Esophagus muscularis mucosa (tissue), 4 donors: ENCODE measurements around the gene SLC25A11. TPM values are rescaled to one million over a fixed set of nuclear protein-coding genes. Genes with fewer than 3 reads are reported as not detected.

Experiments used
- DNase-seq: peaks from one replicate; pipeline ENCODE4 v3.0.0-alpha.2; 2017; ENCODE audit errors: extremely low spot score
- H3K27ac ChIP-seq, 4 donors: fragments of 200-600 bp; sonication (generic); replicated peaks in 1 of 4; 1 replicate in 3 of 4; 2 replicates in 1 of 4; pipeline ENCODE4 v1.5.1; 2016 to 2019; ENCODE audit warnings: mild to moderate bottlenecking in 1 of 4
- H3K27me3 ChIP-seq, 4 donors: fragments of 200-600 bp; sonication (generic); one replicate each; pipeline versions ENCODE4 v1.5.1 to v1.6.0; 2016 to 2019
- H3K36me3 ChIP-seq, 4 donors: fragments of 200-600 bp; sonication (generic); one replicate each; pipeline ENCODE4 v1.5.1; 2016 to 2019
- H3K4me1 ChIP-seq, 4 donors: fragments of 200-600 bp; sonication (generic); one replicate each; pipeline ENCODE4 v1.5.1; 2016 to 2019
- H3K4me3 ChIP-seq, 4 donors: fragments of 200-600 bp; sonication (generic); 1 replicate in 2 of 4; 2 replicates in 2 of 4; pipeline ENCODE4 v1.5.1; 2016 to 2019; ENCODE audit warnings: mild to moderate bottlenecking in 4 of 4, moderate library complexity in 1 of 4
- H3K9me3 ChIP-seq, 4 donors: fragments of 200-600 bp; sonication (generic); 1 replicate in 3 of 4; 2 replicates in 1 of 4; pipeline ENCODE4 v1.5.1; 2016 to 2019
- CTCF ChIP-seq, 3 experiments: fragments of 200-600 bp in 2 of 3; fragments of 450-650 bp in 1 of 3; sonication (generic) in 2 of 3; IDR thresholded peaks; one replicate each; pipeline ENCODE4 v1.5.1; 2017 to 2019; ENCODE audit warnings: antibody characterized with exemption in 3 of 3, mild to moderate bottlenecking in 2 of 3, moderate library complexity in 1 of 3
- EP300 ChIP-seq: sonication (generic); formaldehyde crosslinking; IDR thresholded peaks from one replicate; pipeline ENCODE4 v1.6.1; 2017; ENCODE audit warnings: antibody characterized with exemption
- POLR2A ChIP-seq: fragments of 450-650 bp; IDR thresholded peaks from one replicate; pipeline ENCODE4 v1.6.1; 2017; ENCODE audit warnings: antibody characterized with exemption, moderate library complexity, mild to moderate bottlenecking, low read depth
- POLR2AphosphoS5 ChIP-seq, 2 donors: sonication (generic); formaldehyde crosslinking; IDR thresholded peaks; one replicate each; pipeline ENCODE4 v1.6.1; 2017; ENCODE audit warnings: antibody characterized with exemption in 2 of 2
- WGBS: methylation state at CpG from one replicate; pipeline ENCODE4 v1.1.5; 2018; 5-methylcytosine and 5-hydroxymethylcytosine counted together
- intact Hi-C: fragments of 100-400 bp; cut with DNase I; formaldehyde crosslinking; loops from one replicate; pipeline ENCODE4 v1.15.1; 2023
- total RNA-seq, 4 donors: library from RNA; depleted of rRNA; stranded (reverse); fragments of >200 nt; gene quantifications; one replicate each; pipeline versions ENCODE4 v1.1.0 to v1.2.1, GENCODE V29; 2016

Gene SLC25A11
- total RNA-seq: 10 to 100 TPM; 38.8 to 73.4 (median 55.5) TPM

- Histone ChIP-seq H3K36me3 (peaks cover 30 to 63% (median 55%) of the 10 kb centered on the region in 4 donors), H3K4me1 (peaks cover 36 to 69% (median 62%) of the 10 kb centered on the region in 4 donors), H3K4me3 (peak within 1 kb of the TSS; percentile 77 to 87 (median 78)), H3K27ac (peak within 1 kb of the TSS; percentile 91 to 97 (median 94)), H3K27me3 (no peaks in the 10 kb centered on the region), H3K9me3 (no peaks in the 10 kb centered on the region)
- under 1% methylated on average over 53 of the region's 72 CpGs for WGBS
- peak; percentile 99 for DNase-seq
- no peak for TF ChIP-seq EP300
- TF ChIP-seq POLR2A: peak; percentile 56
- peak in 1 of 3 experiments; percentile 33 for TF ChIP-seq CTCF (IDR thresholded peaks at IDR 0.05)
- TF ChIP-seq POLR2AphosphoS5 (IDR thresholded peaks at IDR 0.05): peak; percentile 73 to 93
- intact Hi-C loops: loop anchor here (5.0 kb wide), 1 partner anchor 47 kb away; the partner anchor contains the start of gene CAMTA2
These were observed at the start of gene SLC25A11, which contains the start of gene RNF167 for GRCh38 chr17:4939796-4940554. Gene SLC25A11 (minus strand): TSS chr17:4940046. CDS start chr17:4939910, 136 bp downstream. Gene RNF167 (plus strand): TSS chr17:4940268. CDS start chr17:4940910, 642 bp downstream.

GRCh38 chr17:4987767-4988567, 48.1 kb upstream of the SLC25A11 start:
- WGBS: 1% methylated on average over 28 of the region's 30 CpGs
- TF ChIP-seq CTCF (IDR thresholded peaks at IDR 0.05) (no peak), EP300 (no peak), POLR2A (no peak), POLR2AphosphoS5 (IDR thresholded peaks at IDR 0.05) (no peak)

GRCh38 chr17:4986951-4987766, 47.3 kb upstream of the SLC25A11 start, which contains the start of gene CAMTA2:
Gene CAMTA2 (minus strand): TSS chr17:4987675. CDS start chr17:4986222, 1,453 bp downstream.
- 0% methylated on average over 26 of the region's 78 CpGs for WGBS
- peak within 1 kb of the TSS; percentile 80 to 96 (median 84) for H3K4me3 ChIP-seq
- H3K27me3 ChIP-seq: no peaks in the 10 kb centered on the region
- peaks cover 22 to 34% (median 32%) of the 10 kb centered on the region in 4 donors for H3K4me1 ChIP-seq
- intact Hi-C loops: loop anchor here (5.0 kb wide), 2 partner anchors 50 to 80 kb away; no protein-coding TSS in a partner anchor
- peak within 1 kb of the TSS; percentile 90 to 98 (median 92) for H3K27ac ChIP-seq
- no peaks in the 10 kb centered on the region for H3K9me3 ChIP-seq
- H3K36me3 ChIP-seq: peaks cover 0 to 39% (median 31%) of the 10 kb centered on the region in 4 donors
- peak; percentile 97 for DNase-seq
- TF ChIP-seq CTCF (IDR thresholded peaks at IDR 0.05): peak; percentile 78 to 88 (median 83)
- TF ChIP-seq POLR2A: peak; percentile 80
- no peak for TF ChIP-seq EP300
- peak; percentile 83 to 90 for TF ChIP-seq POLR2AphosphoS5 (IDR thresholded peaks at IDR 0.05)

More at GRCh38 chr17:4987767-4988567, 48.1 kb upstream of the SLC25A11 start:
- no peaks in the 10 kb centered on the region for H3K27me3 ChIP-seq
- H3K27ac ChIP-seq: peak overlapping the region; percentile 90 to 98 (median 92)
- intact Hi-C loops: loop anchor here (5.0 kb wide), 2 partner anchors 51 to 81 kb away; no protein-coding TSS in a partner anchor
- peak overlapping the region; percentile 80 to 96 (median 84) for H3K4me3 ChIP-seq
- H3K36me3 ChIP-seq: peaks cover 0 to 31% (median 22%) of the 10 kb centered on the region in 4 donors
- no peaks in the 10 kb centered on the region for H3K9me3 ChIP-seq
- no peak for DNase-seq
- peaks cover 22 to 34% (median 32%) of the 10 kb centered on the region in 4 donors for H3K4me1 ChIP-seq

- peaks cover 3 to 46% (median 37%) of the 10 kb centered on the region in 4 donors for H3K36me3 ChIP-seq
- H3K4me3 ChIP-seq: peak overlapping the region; percentile 80 to 96 (median 84)
- no peaks in the 10 kb centered on the region for H3K9me3 ChIP-seq
- peak overlapping the region; percentile 90 to 98 (median 92) for H3K27ac ChIP-seq
- intact Hi-C loops: loop anchor here (5.0 kb wide), 2 partner anchors 49 to 79 kb away; no protein-coding TSS in a partner anchor
- TF ChIP-seq POLR2AphosphoS5 (IDR thresholded peaks at IDR 0.05) (no peak), EP300 (no peak), CTCF (IDR thresholded peaks at IDR 0.05) (no peak), POLR2A (no peak)
- DNase-seq: no peak
- H3K27me3 ChIP-seq: no peaks in the 10 kb centered on the region
- 45% methylated on average over 5 of the region's 5 CpGs for WGBS
- peaks cover 22 to 35% (median 32%) of the 10 kb centered on the region in 4 donors for H3K4me1 ChIP-seq
These were observed 46.6 kb upstream of the SLC25A11 start for GRCh38 chr17:4986403-4986802.
